Stimulated activated CD8-positive, alpha-beta memory T cell treated with anti-CD3 and anti-CD28 coated beads, Interleukin-2, amount 100 ng/mL, for 48 hours (primary cell): ENCODE data around the gene GMPPA.

Experiments
- DNase-seq, 2 donors: peaks; one replicate each; pipeline ENCODE4 v3.0.0-alpha.2; 2020; ENCODE audit warnings: low read depth in 2 of 2

GMPPA gene

DNA sequence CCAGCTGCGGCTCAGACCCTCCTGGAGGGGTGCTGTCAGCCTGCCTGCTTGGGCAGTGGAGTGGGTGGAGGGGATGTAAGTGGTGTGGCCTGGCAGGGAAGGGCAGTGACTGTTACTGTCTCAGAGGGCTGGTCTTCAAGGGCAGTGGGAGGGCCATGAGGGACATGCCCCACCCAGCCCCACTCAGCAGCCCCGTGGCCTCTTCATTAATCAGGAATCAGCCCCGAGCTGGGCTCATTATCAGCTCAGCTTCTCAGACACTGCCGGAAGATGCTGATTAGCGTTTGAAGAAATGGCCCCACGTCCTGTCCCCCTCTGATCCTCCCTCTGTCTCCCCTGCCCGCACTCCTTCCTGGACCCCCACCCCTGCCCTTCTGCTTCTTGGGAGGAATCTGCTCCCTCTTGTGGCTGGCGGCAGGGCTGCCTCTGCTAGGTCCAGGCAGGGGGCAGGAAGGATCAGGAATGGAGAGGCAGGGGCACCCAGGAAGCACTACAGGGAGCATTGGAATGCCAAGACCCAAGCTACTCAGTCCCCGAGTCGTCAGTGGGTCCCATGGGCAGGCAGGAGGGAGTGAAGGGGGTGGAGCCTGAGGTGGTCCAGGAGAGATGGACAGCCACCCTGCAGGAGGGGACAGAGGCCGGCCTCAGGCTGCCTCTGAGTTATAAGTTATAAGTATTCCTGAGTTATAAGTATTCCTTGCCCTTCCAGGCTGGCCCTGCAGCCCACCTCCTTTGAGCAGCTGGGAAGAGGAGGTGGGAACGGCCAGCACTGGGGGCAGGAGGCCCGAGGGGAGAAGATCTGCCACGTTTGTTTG is 22.6 kb downstream of the GMPPA start:
- no peak for DNase-seq

- no peak for DNase-seq
Measured at GRCh38 chr2:219522111-219523030, 23.7 kb downstream of the GMPPA start.

GRCh38 chr2:219523031-219523671 is 24.5 kb downstream of the GMPPA start:
- no peak for DNase-seq

DNA sequence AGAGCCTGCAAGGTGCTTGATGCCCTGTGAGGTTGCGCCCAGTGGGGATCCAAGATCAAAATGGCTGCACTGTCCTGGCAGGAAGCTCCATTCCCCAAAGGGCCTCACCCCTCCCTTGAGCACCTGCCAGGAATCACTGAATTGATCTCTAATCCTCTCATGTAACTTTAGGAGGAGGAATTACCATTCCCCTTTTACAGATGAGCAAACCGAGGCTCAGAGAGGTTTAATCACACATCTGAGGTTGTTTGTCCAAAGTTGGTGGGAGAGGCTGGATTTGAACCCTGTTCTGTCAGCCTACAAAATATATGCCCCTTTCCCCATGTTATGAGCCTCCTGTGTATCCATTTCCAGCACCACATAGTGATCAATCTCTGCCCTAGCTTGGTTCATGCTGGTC is 26.1 kb downstream of the GMPPA start:
- no peak for DNase-seq

GRCh38 chr2:219525533-219526232 is 27.0 kb downstream of the GMPPA start:
- no peak for DNase-seq

GRCh38 chr2:219526320-219527075 is 27.8 kb downstream of the GMPPA start:
- DNase-seq, result no peak

GRCh38 chr2:219527076-219527394 is 28.3 kb downstream of the GMPPA start:
- DNase-seq, result no peak

DNA sequence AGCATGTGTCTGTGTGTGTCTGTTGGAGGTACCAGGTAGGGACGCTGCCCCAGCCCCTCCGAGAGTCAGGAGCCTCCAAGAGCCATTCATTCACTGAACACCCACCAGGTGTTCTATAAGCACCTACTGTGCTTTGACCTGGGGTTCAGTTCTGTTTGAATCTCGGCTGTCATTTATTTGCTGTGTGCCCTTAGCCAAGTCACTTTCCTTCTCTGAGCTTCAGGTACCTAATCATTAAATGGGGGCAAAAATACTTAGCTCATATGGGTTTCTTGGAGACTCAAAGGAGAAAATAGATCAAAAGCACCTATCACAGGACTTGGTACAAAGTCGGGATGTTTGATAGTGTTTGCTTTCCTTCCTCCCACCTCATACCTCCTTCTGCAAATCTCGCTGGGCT is 28.8 kb downstream of the GMPPA start:
- no peak for DNase-seq

- peak; percentile 74 to 75 for DNase-seq
Measured at GRCh38 chr2:219530048-219530963, 31.6 kb downstream of the GMPPA start.

DNA sequence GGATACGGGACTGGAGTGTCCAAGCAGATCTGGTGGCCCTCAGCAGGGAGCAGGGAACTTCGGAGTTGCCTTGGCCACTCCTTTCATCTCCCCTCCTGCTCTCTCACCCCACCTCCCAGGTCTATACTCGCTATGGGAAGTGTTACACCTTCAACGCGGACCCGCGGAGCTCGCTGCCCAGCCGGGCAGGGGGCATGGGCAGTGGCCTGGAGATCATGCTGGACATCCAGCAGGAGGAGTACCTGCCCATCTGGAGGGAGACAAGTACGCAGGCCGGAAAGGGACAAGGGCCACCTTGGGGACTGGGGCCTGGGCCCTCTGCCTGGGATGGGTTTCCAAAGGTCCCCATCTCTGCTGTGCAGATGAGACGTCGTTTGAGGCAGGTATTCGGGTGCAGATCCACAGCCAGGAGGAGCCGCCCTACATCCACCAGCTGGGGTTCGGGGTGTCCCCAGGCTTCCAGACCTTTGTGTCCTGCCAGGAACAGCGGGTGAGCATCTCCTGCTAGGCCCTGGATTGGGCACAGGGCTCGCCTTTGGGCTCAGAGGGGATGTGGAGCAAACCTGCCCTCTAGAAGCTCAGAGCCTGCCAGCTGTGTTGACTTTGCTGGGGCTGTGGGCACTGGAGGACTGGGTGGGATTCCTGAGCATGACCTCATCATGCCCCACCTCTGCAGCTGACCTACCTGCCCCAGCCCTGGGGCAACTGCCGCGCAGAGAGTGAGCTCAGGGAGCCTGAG is 33.1 kb downstream of the GMPPA start:
- no peak for DNase-seq

DNA sequence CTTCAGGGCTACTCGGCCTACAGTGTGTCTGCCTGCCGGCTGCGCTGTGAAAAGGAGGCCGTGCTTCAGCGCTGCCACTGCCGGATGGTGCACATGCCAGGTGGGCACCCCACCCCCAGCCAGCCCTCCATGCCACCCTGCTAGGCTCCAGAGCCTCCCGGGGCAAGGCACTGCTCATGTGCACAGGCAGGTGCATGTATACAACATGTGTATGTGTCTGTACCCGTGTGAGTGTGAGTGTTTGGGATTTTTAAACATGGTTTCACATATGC is 33.6 kb downstream of the GMPPA start:
- DNase-seq, result no peak

DNA sequence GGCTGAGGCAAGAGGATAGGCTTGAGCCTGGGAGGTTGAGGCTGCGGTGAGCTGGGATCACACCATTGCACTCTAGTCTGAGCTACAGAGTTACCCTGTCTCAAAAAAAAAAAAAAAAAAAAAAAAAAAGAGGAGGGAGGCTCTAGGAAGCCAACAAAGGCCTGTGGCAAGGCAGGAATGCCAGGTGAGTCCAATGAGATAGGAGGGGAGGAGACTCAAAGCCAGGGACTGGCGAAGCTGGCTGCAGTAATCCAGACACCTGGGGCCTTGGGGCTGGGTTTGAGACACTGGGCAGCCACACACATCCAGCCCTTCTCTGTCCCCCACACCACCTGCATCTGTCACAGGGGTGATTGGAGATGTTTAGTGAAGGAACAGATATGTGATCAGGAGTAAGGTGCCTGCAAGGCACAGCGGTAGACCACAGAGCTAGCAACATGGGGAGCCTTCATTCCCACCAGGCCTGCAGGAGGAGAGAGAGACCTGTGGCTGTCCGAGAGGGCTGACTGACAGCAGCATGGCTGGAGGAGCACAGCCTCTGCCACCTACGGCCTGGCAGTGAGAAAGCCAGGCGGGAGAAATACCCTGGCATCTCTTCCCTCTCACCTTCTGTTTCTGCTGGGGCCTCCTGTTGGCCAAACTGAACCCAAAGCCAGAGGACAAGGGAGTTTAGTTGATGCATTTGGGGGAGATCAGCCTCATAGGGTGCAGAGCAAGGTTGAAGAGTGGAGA is 35.4 kb downstream of the GMPPA start:
- no peak for DNase-seq

GRCh38 chr2:219536425-219536824 is 37.7 kb downstream of the GMPPA start:
- no peak for DNase-seq

DNA sequence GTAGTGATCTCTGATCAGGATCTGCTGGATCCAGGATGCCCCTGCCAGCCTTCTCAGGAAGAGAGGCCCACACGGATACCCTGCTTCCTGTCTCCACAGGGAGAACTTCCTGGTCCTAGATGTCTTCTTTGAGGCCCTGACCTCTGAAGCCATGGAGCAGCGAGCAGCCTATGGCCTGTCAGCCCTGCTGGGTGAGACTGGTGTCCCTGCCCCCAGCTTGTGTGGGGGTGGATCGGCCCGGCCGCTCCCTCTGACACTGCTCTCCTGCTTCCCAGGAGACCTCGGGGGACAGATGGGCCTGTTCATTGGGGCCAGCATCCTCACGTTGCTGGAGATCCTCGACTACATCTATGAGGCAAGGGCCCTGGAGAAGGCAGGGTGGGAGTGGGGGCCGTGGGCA is 38.3 kb downstream of the GMPPA start:
- DNase-seq, result no peak

DNA sequence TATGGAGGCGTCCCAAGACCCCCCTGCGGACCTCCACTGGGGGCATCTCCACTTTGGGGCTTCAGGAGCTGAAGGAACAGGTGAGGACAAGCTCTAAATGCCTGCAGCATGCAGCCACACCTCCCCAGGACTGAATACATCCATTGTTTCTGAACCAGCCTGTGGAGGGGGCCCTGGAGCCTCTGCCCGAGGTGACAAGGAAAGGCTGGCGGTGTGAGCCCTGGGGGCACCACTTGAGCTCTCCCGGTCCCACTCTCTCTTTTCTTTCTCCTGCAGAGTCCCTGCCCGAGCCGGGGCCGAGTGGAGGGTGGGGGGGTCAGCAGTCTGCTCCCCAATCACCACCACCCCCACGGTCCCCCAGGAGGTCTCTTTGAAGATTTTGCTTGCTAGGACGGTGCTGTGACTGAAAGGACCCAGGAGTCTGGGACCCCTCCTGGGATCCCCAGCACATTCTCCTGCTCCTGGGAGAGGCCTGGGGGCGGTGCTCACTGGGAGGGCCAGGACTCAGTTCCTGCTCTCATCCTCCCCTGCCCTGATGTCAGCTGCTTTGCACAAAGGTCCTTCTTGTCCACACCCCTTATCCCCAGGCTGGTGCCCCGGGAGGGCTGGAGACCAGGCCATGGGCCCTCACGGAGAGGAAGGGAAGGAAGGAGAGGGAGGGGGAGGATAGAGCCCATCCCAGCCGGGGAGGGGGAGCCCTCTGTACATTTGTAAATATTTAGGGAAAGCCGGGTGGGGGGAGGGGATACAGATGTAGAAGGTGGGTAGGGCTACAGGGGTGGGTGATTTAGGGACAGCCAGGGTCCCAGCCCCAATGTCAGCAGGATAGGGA is 39.2 kb downstream of the GMPPA start:
- DNase-seq, result no peak

DNA sequence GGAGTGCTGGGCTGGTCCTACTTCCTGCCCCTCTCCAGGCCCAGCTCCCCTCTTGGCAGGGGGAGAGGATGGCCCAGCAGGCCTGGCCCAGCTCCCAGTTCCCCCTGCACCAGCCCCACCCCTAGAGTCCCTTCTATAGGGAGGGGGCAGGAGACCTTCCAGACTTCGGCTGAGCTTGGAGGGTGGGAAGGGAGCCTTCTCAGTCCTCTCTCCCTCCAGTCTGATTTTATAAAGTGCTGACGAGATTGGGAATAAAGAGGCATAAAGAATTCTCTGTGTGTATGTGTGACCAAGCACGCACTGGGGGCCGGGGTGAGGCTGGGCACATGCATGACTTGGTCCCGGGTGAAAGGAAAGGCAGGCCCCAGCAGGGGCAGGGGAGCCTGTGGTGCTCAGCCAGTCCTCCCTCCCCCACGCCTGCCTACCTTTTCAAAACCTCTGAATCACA is 39.8 kb downstream of the GMPPA start:
- no peak for DNase-seq

DNA sequence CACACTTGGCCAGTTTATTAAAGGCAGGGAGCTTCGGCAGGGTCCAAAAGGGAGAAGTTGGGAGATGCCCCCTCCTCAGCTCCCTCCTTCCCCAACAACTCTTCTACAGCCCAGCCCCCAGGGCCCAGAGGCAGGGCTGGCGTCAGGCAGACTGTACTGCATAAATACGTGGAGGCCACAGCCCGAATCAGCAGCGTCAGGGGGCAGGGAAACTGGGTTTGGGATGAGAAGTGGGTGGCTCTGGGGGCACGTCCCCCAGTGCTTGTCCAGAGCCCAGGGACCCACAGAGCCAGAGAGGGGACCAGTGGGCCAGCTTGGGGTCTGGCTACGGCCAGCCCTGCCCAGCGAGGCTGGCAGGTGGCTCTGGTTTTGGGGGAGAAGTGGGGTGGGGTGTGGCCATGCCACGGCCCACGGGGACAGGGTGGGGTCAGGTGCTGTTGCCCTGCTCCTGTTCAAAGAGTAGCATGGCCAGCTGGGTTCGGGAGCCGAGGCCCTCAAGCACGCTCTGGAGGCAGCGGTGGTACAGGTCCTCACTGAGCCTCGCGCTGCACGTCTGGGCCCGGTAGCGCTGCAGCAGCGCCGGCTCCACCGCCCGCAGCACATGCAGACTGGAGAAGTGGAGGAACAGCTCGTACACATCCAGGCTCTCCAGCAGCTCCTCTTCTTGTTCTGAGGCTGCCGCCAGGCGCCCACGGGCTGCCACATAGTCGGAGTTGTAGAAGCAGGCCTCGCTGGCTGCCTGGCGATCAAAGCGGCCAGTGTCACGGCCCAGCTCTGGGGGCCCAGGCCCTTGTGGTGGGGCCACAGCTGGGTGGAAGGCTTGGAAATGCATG is 40.5 kb downstream of the GMPPA start:
- no peak for DNase-seq
